ENCODE results near the gene RPH3AL. TPM values are rescaled to one million over a fixed set of nuclear protein-coding genes. Genes with fewer than 3 reads are reported as not detected.

The RPH3AL gene
- total RNA-seq, 1 donor from 2014 or later = 40.8 TPM

DNA sequence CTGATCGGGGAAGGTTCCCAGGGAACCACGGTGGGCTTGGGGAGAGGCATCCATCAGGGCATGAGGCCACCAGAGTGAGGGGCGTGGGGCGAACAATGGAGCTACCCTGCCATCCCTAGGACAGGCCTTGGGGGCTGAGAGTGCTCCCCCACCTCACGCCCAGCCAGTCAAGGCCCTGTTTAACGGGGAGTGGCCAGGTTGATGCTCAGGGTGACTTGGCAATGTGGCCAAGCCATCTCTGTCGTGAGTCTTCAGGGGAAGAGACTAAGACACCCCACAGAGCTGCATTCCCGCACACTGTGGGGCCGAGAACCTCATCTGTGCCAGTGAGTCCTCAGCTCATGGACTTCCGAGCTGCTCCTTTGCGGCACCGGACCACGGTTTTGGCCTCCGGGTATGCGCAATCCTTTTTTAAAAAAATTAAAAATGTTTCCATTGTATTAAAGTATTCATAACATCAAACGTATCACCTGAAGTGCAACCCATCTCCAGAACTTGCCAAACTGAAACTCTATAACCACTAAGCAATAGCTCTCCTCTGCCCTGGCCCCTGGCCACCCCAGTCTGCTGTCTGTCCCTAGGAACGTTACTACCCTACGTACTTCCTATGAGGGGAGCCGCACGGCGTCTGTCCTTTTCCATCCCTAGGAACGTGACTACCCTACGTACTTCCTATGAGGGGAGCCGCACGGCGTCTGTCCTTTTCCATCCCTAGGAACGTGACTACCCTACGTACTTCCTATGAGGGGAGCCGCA is 99.3 kb downstream of the RPH3AL start:
- TF ChIP-seq CTCF (conservative IDR thresholded peaks at IDR 0.05; ENCODE audit: low read depth, low read length) = no peak
- no peak overlapping the region for H3K4me3 ChIP-seq (ENCODE audit: low read depth, low read length)
- DNase-seq (ENCODE audit: low read depth) = no peak

DNA sequence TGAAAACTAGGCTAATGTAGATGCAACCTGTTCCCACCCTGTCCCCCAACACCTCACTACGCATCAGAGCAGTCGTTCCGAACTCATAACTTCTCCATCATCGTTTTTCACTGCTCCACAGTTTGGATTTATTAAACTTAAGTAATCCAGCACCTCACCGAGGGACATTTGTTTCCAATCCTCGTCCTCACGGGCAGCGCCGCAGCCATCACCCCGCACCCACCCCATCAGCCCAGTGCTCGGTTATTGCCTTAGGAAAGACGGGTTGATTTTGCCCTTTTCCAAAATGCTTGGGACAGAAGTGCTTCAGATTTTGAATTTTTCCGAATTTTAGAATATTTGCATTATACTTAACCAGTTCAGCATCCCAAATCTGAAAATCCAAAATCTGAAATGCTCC is 100.2 kb downstream of the RPH3AL start:
- no peak for DNase-seq (ENCODE audit: low read depth)
- H3K4me3 ChIP-seq (ENCODE audit: low read depth, low read length) = no peak overlapping the region
- TF ChIP-seq CTCF (conservative IDR thresholded peaks at IDR 0.05; ENCODE audit: low read depth, low read length) = no peak

DNA sequence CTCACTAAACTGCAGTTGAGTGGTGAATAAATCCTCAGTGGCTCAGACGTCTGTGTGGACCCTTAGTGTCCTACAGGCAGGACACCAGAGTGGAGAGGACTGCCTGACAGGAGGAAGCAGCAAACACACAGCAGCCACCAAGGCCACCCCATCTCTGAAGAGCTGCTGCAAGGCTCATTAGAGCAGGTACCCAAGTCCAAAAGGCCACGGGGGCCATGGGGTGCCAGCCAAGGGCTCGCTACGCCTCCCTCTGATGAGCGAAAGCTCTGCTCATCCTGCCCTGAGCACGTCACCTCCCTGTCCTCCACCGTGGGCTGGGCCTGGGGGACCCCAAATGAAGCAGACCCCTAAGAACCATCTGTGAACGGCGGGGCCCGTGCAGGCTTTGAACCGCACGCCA is 101.1 kb downstream of the RPH3AL start:
- H3K4me3 ChIP-seq (ENCODE audit: low read depth, low read length) = no peak overlapping the region
- no peak for TF ChIP-seq CTCF (conservative IDR thresholded peaks at IDR 0.05; ENCODE audit: low read depth, low read length)
- DNase-seq (ENCODE audit: low read depth) = no peak

DNA sequence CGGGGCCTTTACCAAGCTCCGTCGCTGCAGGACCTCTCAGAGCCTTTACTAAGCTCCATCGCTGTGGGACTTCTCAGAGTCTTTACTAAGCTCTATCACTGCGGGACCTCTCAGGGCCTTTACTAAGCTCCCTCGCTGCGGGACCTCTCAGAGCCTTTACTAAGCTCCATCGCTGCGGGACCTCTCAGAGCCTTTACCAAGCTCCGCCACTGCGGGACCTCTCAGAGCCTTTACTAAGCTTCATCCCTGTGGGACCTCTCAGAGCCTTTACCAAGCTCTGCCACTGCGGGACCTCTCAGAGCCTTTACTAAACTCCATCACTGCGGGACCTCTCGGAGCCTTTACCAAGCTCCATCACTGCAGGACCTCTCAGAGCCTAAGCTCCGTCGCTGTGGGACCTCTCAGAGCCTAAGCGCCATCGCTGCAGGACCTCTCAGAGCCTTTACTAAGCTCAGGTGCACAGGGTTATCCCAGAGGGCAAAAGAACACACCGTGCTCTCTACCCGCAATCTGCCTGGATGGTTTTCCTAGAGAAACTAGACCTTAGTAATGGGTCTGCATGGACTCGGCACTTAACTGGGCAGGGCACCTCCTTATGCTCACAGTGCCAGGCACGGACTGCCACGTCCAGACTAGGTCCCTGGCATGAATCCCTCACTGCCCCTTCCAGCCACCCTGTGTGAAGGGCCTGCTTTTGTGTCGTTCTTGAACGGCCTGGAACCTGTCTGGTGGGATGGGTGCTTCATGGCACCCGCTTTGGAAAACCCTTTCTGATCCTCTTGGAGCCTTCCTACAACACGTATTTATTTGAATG is 101.9 kb downstream of the RPH3AL start:
- no peak for DNase-seq (ENCODE audit: low read depth)
- no peak for TF ChIP-seq CTCF (conservative IDR thresholded peaks at IDR 0.05; ENCODE audit: low read depth, low read length)
- no peak overlapping the region for H3K4me3 ChIP-seq (ENCODE audit: low read depth, low read length)

DNA sequence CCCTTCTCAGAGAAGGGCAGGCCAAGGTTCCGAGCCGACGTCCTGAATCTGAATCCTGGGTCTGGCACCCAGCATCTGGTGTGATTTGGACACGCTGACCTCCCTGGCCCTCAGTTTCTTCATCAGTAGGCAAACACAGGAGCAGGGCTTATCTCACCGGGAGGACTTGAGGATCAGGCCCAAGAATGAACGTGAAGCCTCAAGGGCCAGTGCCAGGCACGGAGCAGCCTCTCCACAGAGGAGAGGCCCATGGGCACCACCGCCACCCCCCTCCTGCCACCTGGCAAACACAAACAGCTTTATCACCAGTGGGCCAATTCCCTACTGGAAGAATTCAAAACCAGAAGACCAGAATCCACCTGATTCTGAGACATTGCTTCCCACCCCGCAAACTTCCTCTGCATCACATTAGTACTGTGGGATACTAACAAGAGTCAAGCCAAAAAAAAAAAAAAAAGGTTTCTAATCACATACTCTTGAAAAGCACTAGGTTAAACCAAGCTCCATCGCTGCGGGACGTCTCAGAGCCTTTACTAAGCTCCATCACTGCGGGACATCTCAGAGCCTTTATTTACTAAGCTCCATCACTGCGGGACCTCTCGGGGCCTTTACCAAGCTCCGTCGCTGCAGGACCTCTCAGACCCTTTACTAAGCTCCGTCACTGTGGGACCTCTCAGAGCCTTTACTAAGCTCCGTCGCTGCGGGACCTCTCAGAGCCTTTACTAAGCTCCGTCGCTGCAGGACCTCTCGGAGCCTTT is 103.2 kb downstream of the RPH3AL start:
- TF ChIP-seq CTCF (conservative IDR thresholded peaks at IDR 0.05; ENCODE audit: low read depth, low read length) = no peak
- DNase-seq (ENCODE audit: low read depth) = no peak
- no peak overlapping the region for H3K4me3 ChIP-seq (ENCODE audit: low read depth, low read length)

- no peak for TF ChIP-seq CTCF (conservative IDR thresholded peaks at IDR 0.05; ENCODE audit: low read depth, low read length)
- no peak for DNase-seq (ENCODE audit: low read depth)
- no peak overlapping the region for H3K4me3 ChIP-seq (ENCODE audit: low read depth, low read length)
Measured at GRCh38 chr17:248337-249235, 104.0 kb downstream of the RPH3AL start.

All from epithelial cell of proximal tubule (primary cell).